HTERT RPE-1 (cell line): ENCODE data around the gene PRDM11.

ENCODE experiments used
- in situ Hi-C: fragments of 300-500 bp; cut with MboI; formaldehyde crosslinking; loops from 4 replicates; pipeline ENCODE4 v1.14.3; 2020; ENCODE audit warnings: low sequenced_read_pairs

The PRDM11 gene

DNA sequence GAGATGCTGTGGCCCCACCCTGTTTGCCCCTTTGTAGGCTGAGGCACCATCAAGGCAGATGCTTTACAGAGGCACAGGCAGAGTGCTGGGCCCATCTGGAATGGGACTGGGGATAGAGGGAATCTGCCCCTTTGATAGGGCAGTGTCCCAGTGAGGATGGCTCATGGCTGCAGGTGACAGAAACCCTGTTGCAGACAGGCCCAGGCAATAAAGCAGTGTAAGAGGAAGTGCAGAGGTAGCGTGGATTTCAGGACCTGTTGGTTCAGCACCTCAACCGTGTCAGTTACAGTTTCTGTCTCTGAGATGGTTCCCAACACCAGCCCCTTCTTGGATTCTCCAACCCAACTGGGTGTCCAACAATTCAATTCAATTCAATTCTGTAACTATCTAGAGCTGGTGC lies 25.1 kb downstream of the PRDM11 start:
- in situ Hi-C loops = no loop called here

DNA sequence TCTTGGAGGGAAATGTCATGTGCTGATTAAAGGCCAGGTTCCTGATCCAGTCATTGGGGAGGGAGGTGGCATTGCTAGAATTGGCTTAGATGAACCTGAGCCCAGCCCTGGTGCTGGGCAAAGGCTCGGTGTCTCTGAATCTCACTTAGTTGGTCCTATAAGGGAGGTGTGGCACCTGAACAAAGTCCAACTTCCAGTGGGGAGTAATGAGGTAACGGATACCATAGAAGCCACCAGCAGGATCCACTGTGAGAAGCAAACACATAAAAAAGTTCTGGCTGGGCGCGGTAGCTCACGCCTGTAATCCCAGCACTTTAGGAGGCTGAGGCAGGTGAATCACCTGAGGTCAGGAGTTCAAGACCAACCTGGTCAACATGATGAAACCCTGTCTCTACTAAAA lies 26.6 kb downstream of the PRDM11 start:
- in situ Hi-C loops = no loop called here

DNA sequence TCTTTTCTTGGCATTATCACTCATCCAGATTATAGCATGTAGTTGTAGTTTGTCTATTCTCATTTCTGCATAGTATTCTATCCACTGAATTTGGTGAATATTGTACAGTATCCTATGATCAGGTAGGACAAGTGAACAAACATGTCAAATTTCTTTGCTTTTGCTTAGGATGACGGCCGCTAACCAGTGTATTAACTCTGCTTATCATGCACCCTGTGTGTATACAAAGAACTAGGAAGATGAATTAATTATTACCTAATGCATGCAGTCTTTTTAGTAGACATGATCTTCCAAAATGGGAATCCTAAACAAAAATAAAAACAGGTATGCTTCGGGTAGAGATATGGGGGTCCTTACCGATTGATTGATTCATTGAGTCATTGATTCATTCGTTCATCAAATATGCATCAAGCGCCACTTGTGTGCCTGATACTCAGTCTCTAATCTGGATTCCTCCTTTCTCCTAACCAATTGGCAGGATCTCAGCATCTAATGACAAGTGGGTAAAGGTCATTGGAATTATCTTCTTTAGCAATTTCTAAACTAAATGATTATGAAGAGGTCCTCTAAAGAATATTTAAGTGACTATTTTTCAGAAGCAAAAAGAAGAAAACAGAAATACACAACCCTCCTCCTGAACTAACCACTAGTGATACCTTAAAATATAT lies 27.9 kb downstream of the PRDM11 start:
- in situ Hi-C loops = no loop called here

DNA sequence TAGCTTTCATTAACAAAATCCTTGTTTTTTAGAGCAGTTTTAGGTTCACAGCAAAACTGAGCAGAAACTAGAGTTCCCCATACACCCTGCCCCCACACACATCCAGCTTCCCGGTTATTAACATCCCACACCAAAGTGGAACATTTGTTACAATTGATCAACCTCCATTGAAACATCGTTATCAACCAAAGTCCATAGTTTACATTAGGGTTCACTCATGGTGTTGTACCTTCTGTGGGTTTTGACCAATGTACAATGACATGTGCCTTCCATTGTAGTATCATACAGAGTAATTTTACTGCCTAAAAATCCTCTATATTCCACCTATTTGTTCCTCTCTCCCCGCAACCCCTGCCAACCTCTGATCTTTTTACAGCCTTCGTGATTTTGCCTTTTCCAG lies 28.5 kb downstream of the PRDM11 start:
- in situ Hi-C loops = no loop called here

DNA sequence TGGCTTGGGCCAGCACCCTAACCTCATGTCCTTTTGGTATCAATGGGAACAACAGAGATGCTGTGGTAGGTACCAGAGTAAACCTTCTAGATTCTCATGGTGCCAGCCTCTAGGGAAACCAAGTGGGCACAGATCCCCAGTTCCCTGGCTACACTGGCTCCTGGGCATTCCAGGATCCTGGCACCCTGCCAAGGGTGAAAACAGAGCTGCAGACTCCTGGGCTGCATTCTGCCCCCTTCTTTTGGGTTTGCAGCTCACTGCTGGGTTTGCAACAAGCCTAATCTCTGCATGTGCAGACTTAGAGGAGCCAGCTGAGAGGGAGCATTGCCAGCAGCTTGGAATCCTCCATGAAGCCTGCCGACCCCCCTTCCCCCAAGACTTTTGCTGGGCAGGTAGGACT lies 30.6 kb downstream of the PRDM11 start:
- in situ Hi-C loops = no loop called here

DNA sequence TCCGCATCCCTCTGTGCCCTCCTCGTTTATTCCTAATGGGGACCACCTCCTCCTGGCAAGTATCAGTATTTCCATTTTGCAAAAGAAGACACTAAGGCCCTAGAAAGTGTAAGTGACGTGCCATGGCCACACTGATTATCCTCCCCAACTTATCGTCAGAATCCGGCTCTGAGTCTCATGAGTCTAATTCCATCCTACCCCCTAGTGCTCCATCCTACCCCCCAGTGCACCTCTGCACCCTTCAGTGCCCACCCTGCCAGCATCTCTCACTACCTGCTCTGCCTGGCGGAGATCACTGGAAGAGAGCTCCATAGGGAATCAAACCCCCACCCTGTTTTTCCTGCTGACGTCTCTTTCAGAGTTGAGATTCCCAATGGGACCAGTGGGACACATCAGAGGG lies 31.8 kb downstream of the PRDM11 start:
- in situ Hi-C loops = no loop called here

DNA sequence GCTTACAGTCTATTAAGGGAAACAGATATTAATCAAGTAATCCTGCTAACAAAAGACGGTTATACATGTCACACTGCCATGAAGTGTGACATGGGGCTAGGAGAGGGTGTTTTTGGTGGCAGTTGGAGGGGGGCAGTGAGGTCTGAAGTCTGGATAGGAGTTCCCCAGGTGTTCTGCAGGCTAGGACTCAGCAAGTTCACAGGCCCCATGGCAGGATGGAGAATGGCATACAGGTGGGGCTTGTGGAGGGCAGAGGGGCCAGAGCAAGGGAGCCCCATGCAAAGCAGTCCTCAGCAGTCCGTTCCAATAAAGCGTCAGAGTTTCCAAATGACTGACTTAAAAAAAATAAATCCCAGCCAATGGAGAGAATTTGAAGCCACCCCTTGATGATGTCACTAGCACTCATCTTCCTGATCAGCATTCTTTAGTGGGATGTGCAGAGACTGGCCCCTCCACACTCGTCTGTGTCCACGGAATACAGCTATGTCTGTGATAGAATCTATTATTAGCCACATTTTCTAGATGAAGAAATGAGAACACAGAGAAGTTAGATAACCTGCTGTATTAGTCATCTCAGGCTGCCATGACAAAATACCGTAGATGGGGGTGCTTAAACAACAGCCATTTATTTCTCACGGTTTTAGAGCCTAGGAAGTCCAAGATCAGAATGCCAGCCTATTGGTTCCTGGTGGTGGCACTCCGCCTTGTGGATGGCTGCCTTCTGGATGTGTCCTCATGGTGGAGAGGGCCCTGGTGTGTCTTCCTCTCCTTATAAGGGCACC lies 32.6 kb downstream of the PRDM11 start:
- in situ Hi-C loops = no loop called here

DNA sequence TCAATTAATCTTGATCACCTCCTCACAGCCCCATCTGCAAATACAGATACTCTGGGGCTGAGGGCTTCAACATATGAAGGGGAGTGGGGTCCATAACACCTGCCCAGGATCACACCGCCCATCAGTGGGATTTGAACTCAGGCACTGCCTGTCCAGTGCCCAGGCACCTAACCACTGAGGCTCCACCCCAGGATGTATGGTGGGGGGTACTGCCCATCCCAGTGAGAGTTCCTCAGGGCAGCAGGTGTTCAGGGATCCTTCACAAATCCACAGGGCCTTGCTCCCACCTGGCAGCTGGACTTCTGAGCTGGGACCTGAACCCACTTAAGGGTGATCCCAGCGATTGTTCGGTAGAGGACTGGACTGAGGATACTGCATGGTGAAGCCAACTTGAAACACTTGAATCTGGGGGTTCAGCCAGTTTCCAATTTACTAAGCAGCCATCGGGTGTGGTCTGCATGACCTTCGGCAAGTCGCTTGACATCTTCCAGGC lies 33.3 kb downstream of the PRDM11 start:
- in situ Hi-C loops = no loop called here

DNA sequence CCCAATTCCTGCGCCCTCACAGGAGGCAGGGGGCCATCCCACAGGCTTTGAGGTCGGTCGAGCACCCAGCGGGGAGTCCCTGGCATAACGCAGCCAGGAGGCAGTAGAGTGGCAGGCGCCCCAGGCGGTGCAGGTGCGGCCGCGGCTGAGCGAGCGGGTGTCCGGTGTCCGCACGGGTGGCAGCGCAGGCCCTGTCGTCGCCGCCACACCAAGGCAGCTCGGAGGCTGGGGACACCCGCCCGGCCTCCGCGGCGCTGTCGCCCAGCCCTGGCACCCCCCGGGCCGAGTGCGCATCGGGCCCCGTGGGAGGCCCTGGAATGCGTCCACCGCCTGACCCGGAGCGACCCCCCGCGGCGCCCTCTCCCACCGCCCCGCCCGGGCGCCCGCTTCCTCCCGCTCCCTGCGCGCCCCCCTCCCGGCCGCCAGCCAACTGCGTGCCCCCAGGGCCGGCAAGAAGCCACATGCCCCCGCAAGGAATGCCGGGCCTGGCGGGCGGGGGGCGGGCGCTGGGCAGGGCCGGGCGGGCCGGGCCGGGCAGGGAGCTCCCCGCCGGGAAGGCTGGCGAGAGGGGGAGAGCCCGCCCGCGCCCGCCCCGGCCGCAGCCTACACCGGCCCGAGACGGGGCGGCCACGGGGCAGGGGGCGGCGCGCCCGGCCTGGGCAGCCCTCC lies 33.9 kb downstream of the PRDM11 start:
- in situ Hi-C loops = no loop called here

DNA sequence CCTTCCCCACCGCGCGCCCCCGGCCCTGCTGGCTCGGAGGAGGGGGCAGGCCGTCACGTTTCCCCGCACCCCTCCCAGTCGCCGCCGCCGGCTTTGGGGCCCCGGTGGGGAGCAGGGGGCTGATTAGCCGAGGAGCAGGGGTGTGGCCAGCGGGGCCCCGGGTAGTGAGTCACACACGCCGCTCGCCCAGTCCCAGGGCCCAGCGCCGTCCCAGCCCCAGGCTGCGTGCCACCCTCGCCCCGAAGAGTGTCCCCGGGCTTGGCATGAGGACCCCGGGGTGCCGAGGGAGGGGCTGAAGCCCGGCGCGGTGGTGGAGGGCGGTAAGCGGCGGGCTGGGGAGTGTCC lies 34.4 kb downstream of the PRDM11 start:
- in situ Hi-C loops = no loop called here

DNA sequence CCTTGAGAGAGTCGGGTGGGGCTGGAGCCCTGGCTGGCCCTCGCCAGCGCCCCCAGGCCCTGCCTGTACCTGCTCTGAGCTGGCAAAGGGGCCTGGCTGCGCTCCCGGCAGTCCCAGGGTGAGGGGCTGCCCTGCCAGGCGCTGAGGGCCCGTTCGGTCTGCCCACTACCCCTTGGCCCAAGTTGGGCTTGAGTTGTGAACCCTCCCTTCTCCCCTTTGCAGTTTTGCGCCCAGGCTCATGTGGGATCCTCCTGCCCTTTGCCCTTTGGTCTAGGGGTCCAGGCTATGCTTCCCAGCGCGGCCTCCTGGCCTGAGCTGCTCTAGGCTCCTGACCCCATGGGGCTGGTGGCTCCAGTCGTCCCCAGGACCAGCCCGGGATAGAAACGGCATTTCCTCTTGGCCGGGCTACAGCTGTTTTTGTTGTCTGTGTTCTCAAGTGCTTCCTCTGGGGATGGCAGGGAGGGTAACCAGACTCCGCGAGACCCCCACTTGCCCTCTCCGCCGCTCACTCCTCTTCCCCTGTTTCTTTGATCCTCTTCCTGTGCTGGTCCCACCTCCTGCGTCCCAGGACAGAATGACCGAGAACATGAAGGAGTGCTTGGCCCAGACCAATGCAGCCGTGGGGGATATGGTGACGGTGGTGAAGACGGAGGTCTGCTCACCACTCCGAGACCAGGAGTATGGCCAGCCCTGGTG lies 34.9 kb downstream of the PRDM11 start:
- in situ Hi-C loops = no loop called here

DNA sequence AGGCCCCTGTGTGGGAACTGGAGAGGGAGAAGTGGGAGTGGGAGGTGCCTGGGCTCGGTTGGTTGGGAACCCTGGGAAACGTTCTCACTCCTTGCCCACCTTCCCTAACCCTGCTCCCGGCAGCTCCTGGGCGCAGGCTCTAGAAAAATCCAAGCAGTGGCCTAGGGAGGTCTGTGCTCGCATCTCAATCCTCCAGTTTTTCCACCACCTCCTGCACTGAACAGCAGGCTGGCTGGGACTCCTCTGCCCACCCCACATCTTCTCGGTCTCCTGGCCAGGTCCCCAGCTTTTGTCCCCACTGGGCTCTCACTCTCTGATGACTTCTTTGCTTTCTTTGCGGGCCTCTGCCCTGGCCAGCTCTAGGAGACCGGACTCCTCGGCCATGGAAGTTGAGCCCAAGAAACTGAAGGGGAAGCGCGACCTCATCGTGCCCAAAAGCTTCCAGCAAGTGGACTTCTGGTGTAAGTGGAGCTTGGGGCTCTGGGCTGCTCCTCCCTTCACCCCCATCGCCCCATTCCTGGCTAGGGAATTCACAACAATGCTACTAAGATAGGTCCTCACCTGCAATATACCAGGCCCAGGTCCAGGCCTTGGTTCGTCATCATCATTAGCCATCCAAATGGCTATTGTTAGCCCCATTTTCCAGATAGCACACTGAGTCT lies 35.6 kb downstream of the PRDM11 start:
- in situ Hi-C loops = no loop called here

DNA sequence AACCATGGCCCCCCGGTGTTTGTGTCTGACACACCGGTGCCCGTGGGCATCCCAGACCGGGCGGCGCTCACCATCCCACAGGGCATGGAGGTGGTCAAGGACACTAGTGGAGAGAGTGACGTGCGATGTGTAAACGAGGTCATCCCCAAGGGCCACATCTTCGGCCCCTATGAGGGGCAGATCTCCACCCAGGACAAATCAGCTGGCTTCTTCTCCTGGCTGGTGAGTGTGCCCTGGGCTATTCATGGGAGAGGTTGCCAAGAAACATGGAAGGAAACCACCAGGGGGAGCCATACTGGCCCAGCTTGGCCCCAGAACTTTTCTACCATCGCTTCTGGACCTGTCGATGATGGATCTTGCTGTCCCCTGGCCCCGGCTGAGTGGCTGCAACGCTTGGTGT lies 36.5 kb downstream of the PRDM11 start:
- in situ Hi-C loops = no loop called here

DNA sequence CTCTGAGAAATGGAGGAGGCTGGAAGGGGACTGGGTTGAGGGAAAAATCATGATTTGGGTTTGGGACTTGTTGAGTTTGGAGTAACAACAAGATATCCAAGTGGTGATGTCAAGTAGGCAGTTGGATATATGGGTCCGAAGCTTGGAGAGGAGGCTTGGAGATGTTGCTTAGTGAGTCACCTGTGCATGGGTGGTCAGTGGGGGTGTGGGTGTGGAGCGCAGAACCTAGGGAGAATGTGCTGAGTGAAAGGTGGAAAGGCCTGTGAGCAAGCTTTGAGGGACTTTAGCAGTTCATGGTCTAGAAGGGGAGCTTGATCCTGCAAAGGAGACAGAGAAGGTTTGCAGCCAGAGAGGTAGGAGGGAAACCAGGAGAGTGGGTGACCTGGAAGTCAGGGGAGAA lies 38.2 kb downstream of the PRDM11 start:
- in situ Hi-C loops = no loop called here

DNA sequence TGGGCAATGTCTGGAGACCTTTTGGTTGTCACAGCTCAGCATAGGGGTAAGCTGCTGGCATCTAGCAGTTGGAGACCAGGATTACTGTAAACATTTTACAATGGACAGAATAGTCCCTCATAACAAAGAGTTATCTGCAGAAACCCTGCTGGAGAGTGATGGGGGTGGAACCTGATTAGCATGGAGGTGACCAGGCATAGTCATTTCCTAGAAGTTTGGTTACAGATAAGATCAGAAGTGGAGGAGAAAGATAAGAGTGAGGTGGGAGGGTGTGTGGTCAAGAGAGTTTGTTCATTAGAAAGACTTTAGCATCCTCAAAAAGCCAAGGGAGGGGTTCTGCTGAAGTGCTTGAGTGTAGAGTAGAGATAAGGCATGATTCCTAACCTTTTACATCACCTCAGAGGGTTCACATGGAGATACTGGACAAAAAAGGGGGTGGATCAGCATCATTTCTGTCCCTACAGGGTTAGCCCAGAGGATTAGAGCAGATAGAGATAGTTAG lies 38.8 kb downstream of the PRDM11 start:
- in situ Hi-C loops = no loop called here

DNA sequence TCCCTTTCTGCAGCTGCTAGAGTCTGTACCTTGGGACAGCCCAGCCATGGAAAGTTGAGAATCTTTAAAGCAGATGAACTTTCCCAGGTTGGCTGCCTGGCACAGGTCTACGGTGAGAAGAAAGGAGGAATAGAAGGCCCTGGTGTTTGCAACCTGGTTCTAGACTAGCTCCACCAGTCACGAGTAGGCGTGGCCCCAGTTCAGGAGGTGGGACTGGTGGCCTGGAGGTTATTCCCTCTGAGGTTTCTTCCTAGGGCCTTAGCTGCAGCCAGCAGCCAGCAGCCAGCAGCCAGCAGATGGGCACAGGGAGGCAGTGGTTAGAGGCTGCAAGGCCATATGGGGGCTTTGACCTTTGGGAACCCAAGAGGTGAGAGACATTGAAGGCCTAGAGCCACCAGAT lies 40.9 kb downstream of the PRDM11 start:
- in situ Hi-C loops = no loop called here

DNA sequence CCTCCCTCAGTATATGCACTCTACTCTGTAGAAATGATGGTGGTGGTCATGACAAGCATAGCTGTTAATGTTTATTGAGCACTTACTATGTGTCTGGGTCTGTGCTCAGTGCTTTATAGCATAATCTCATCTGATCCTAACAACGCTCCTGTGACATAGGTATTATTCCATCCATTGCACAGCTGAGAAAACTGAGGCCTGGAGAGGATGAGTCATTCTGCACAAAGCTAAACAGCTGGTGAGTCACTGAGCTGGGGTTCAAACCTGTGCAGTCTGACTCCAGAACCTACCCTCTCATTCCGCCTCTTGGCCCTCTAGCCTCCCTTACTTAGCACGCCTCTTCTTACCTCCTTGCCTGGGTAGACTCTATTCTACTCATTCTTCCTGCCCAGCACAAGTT lies 41.7 kb downstream of the PRDM11 start:
- in situ Hi-C loops = no loop called here

DNA sequence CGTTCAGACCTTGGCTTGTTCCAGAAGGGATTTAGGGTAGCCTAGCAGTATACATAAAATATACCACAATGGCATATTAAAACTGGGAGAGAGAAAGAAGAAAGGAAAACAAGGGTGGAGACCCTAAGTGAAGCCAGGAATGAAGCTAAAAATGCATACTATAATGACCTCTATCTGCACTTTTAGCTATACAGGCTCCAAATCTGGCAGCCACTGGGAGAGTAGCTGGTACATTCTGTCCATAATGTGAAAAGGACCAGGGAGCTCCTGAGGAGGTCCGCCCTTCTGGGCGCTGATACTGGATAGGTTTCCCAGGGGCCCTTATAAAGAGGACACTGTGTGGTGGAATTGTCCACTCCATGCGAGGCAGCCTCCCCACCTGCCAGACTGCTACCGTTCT lies 42.8 kb downstream of the PRDM11 start:
- in situ Hi-C loops = no loop called here

DNA sequence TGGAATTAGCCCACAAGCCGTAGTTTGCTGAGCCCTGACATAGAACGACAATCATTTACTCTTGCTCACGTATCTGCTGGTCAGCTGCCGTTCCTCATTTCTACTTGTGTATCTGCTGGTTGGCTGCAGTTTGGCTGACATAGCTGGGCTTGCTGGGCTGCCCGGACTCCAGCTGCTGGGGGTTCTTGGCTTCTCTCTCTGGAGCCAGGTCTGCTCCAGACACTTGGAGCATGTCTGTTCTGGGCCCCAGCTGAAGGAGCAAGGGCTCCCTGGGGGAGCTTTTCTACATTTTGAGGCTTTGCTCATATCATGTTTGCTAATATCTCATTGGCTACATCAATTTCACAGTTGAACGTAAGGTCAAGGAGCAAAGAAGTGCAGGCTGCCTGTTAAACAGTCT lies 47.3 kb downstream of the PRDM11 start:
- in situ Hi-C loops = no loop called here

DNA sequence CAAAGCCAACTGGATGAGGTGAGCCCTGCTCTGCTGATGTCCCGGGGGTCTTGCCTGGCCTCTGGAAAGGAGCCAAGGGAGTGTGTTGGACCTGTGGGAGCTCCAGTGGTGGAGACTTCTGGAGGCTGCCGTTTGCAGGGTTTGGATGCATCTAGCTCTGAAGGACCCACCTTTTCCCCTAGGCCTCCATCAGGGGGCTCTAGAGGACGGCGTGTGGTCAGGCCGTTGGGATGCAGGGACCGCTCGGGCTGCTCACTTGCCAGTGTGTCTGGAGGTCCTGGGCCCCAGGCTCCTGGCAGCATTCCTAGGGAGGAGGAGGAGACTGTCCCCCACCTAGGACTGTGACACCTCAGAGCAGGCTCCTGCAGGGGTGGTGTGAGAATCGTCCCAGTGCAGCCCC lies 58.3 kb downstream of the PRDM11 start:
- in situ Hi-C loops = no loop called here

DNA sequence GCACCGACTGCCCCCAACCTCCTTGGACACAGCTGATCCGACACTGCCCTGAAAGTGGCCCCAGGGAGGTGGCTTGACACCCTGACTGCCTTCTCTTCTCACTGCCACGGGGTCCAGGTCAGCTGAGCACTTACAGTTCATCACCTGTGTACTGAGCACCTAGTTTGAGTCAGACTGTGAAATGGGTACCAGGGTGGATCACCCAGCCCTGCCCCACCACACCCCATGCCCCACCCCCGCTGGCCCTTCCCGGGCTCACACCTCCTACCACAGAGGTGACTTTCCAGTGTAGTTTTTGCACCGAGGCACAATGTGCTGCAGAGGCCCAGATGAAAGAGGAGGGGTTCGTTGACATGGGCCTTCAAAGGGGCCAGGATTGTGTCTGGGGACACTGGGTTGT lies 59.5 kb downstream of the PRDM11 start:
- in situ Hi-C loops = no loop called here
